Stimulated activated CD8-positive, alpha-beta memory T cell treated with anti-CD3 and anti-CD28 coated beads, Interleukin-12 subunit alpha, Interleukin-12 subunit beta, amount 100 ng/mL, for 24 hours (primary cell): ENCODE results near the gene WDR4.
"Not testable (repeated sequence)": the region's sequence is repeated elsewhere in the genome, so short reads cannot be mapped to it uniquely, and the experiment has no call there.

Source experiments
- DNase-seq: peaks from one replicate; pipeline ENCODE4 v3.0.0-alpha.2; 2020; ENCODE audit errors: extremely low read depth

Gene WDR4

GRCh38 chr21:42878678-42878992 is 704 bp downstream of the WDR4 start:
- no peak for DNase-seq

- DNase-seq = not testable (repeated sequence)
Measured at GRCh38 chr21:42875811-42876210, 3.5 kb downstream of the WDR4 start.

DNA sequence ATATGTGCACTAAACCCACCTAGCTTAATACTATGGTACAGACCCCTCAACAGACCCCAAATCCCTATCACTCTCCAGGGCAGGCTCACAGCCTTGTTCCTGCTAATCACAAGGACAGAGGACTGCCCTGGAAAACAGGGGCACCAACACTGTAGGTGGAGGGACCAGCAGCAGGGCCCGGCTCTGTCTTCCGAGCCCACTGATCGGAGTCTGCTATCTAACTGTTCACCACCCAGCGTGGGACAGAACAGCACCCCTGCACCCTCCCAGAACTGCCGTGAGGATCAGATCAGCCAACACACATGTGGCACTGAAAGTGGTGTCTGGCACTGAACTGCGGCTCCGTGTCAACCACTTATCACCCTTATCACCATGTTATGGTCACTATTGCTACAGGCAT is 6.2 kb downstream of the WDR4 start:
- DNase-seq = no peak

DNA sequence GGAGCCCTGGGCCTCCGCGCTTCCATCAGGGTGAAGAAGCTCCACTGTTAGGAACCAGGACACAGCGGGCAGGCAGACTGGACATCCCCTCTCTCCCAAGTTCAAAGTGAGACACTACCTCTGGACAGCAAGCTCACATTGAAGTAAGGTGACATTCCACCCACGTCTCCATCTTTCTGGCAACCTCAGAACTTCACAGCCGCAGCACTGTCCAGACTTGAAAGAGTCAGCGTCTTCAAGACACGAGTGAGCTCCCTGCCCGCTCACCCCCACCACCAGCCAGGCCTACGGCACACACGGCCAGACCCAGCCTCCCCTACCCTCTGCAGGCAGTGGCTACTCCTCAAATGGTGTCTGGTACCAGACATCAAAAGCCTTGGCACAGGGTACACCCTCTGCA is 11.1 kb downstream of the WDR4 start:
- no peak for DNase-seq

DNA sequence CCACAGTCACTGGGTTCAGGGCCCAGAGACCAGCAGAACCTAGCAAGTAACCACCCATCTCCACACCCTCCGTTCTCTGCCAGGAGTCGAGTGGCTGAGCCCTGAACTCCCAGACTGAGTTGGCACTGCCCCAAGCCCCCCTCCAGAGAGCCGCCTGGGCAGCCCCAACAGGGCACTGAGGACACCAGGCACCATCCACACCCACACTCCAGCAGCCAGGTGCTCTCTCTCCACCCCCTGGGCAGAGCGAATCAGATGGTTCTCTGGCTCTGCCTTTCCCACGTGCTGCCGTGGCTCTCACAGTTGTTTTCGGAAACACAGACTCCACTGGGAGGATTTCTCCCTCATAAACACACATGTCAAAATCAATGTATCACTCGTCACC is 13.6 kb downstream of the WDR4 start:
- no peak for DNase-seq

DNA sequence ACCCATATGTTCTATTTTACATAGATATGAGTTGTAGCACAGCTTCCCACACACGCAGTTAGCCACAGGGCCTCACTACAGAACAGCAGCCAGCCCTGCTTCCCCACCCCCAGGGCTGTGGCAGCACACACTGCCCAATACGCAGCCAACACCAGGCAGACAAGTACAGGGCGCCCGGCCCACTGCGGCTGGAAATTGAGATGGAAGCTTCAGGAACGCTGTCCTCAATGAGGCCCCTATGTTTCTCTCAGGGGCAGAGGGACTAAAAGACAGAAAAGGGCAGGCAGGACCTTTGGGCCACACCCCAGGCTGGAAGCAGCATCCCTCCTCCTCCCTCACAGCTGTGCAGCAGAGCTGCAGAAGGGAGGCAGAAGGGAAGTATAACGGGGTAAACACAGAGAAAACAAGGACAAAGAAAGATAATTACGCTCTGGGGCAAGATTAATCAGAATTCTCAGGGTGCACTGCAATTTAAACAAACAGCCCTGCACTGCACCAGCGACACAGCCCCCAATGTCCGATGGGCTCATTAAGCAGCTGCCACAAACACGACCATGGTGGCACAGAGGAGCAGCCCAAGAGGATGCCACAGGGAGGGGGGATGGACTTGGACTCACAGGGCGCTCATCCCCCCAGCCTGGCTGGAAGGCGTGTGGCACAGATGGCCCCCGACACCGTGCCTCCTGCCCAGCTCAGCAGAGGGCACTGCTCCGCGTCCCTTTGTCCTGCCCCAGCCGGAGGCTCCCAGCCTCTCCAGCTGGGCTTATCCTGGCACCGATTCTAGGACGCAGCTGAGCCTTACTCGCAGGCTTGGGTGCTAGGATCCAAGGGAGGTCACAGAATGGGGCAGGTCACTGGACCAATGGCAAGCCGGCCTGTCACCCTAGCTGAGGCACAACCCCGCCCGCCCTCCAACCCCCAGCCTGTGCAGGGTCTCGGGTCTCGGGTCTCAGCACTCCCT is 14.2 kb downstream of the WDR4 start:
- no peak for DNase-seq

- no peak for DNase-seq
Measured at GRCh38 chr21:42864286-42864685, 15.1 kb downstream of the WDR4 start.

GRCh38 chr21:42863504-42863870 is 15.9 kb downstream of the WDR4 start:
- DNase-seq = no peak

GRCh38 chr21:42862774-42863503 is 16.4 kb downstream of the WDR4 start:
- no peak for DNase-seq

GRCh38 chr21:42861848-42862400 is 17.4 kb downstream of the WDR4 start:
- DNase-seq = no peak

- DNase-seq = no peak
Measured at GRCh38 chr21:42861311-42861847, 18.0 kb downstream of the WDR4 start.

GRCh38 chr21:42860345-42860744 is 19.0 kb downstream of the WDR4 start:
- no peak for DNase-seq

DNA sequence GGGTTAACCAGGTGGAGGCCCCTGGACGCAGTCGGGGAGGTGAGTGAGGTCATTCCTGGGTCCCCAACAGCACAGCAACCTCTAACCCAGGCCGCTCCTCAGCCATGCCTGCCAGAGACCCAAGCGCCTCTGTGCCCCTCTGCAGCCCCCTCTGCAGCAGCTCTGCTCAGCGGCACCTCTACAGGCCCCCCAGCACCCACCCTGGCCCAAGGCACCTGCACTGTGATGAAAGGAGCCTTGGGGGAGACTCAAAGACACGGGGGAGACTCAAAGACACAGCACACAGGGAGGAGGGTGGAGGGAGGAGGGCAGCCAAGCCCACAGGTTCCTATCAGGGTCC is 19.5 kb downstream of the WDR4 start:
- no peak for DNase-seq

GRCh38 chr21:42858957-42859890 is 20.1 kb downstream of the WDR4 start:
- no peak for DNase-seq

GRCh38 chr21:42858185-42858847 is 21.0 kb downstream of the WDR4 start:
- no peak for DNase-seq

DNA sequence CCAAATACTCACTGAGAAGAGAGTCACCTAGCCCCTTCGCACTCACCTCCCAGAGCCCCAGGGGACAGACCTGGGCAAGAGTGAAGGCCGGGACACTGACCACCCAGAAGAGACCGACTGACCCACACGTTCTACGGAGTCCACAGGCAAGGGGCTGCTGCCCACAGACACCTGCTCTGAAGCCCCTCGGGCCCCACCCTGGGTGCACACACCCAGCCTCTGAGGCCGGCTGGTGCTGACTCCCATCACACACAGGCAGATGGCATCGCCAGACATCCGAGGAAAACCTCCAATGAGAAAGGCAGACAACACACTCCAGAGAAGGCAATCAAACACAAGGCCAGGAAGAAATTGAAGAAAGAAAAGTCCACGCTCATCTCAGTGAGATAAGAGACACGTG is 22.1 kb downstream of the WDR4 start:
- DNase-seq = no peak

GRCh38 chr21:42855937-42856335 is 23.4 kb downstream of the WDR4 start:
- no peak for DNase-seq

GRCh38 chr21:42855171-42855936 is 24.0 kb downstream of the WDR4 start:
- no peak for DNase-seq

GRCh38 chr21:42854246-42855010 is 24.9 kb downstream of the WDR4 start:
- DNase-seq = no peak

DNA sequence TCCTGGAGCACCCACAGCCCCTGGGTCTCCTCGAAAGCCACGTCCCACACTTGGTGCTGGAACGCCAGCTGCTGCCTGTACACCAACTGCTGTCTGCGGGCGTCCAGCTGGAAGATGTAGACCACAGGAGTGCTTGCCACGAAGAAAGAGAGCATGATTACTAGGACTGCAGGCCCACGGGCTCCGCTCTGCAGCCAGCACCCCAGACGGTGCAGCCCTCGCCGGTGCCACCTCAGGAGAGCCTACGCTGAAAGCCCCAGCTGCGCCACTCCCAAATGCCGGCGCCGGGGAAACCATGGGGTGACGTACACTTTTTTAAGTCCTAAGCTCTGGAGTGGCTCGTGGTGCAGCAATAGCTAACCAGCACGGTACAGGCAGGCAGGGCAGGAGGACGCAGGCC is 25.7 kb downstream of the WDR4 start:
- no peak for DNase-seq
